HAP-1 (cell line): ENCODE data around the gene CHRNA9.

ENCODE experiments used
- DNase-seq, 2 experiments: peaks; one replicate each; pipeline ENCODE4 v3.0.0-alpha.2; 2016 to 2020; ENCODE audit warnings: low spot score in 2 of 2
- H3K27me3 ChIP-seq: fragments of 250-450 bp; sonication (Bioruptor Pico); 2 replicates; pipeline ENCODE4 v1.5.1; 2020; ENCODE audit warnings: low read depth, mild to moderate bottlenecking, moderate library complexity
- H3K36me3 ChIP-seq: fragments of 250-450 bp; sonication (Bioruptor Pico); replicated peaks from 2 replicates; pipeline ENCODE4 v1.5.1; 2020; ENCODE audit warnings: mild to moderate bottlenecking
- H3K4me1 ChIP-seq: fragments of 250-450 bp; sonication (Bioruptor Pico); 2 replicates; pipeline ENCODE4 v1.5.1; 2020; ENCODE audit warnings: mild to moderate bottlenecking
- H3K4me3 ChIP-seq: fragments of 250-450 bp; sonication (Bioruptor Pico); 2 replicates; pipeline ENCODE4 v1.5.1; 2020; ENCODE audit warnings: mild to moderate bottlenecking, moderate library complexity
- H3K9me3 ChIP-seq: fragments of 250-450 bp; sonication (Bioruptor Pico); 2 replicates; pipeline ENCODE4 v1.5.1; 2020; ENCODE audit warnings: mild to moderate bottlenecking, moderate library complexity
- in situ Hi-C: fragments of 300-500 bp; cut with MboI; formaldehyde crosslinking; loops from 3 replicates; pipeline ENCODE4 v1.14.3; 2020; ENCODE audit warnings: low sequenced_read_pairs, inconsistent platforms, mixed read lengths

CHRNA9 gene

DNA sequence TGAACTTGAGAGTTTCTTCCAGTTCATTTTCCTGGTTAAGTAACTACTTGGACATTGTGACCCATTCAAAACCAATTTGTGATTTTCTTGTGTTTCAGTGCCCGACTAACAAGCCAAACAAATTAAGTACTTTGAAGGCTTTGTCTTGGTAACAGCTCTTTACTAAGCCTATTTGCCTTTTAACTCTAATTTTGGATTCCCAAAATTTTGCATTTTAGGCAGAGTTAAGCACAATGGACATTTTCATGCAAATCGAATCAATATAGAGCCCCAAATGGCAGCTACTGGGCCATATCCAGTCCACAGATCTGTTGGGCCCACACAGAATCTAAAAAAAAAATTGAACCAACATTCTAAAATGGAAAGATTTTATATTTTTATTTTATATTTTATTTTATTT lies 31.4 kb upstream of the CHRNA9 start:
- no peaks in the 10 kb centered on the region for H3K36me3 ChIP-seq
- H3K4me1 ChIP-seq, result peaks cover under 1% of the 10 kb centered on the region; the same call in 1 of the 2 replicates
- DNase-seq, result no peak
- no peaks in the 10 kb centered on the region for H3K27me3 ChIP-seq
- in situ Hi-C loops, result loop anchor here (25.0 kb wide), 1 partner anchor 841 kb away; the partner anchor contains the start of genes LIAS and RPL9
- H3K9me3 ChIP-seq, result peaks cover 5% of the 10 kb centered on the region
- no peak overlapping the region for H3K4me3 ChIP-seq

DNA sequence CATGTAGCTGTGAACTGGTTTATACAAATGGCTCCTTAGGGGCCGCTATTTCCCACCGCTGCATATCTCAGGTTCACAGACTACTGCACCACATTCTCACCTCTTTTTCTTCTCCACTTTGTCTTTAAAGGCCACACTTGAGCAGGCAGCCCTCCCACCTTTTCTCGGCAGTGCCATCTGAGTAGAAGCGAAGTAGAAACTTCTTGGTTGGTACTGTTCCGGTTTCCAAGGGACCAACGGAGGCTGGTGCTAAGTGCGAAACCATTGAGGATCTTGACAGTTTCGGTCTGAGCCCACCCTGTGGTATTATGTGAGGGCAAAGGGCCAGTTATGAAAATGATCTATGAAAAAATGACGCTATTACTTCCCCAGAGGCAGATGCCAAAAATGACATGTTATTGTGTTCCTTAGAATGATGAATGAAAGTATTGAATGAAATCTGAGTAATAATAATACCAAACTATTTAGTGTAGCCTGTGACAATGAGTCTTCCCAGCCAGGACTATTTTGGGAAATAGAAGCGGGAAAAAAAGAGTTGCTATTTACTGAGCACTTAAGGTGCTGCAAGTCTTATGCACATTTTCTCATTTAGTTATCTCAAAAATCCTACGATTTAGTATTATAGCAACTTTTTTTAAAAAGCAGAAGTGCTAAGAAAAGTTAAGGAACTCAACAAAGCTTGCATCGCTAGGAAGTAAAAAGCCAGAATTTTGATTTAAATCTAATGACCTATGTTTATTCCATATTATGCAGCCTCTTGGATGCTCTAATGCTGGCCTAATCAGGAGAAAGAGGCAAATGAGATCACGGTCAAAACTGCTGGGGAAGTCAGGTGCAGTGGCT lies 29.6 kb upstream of the CHRNA9 start:
- in situ Hi-C loops, result loop anchor here (25.0 kb wide), 1 partner anchor 843 kb away; the partner anchor contains the start of genes LIAS and RPL9
- no peak for DNase-seq
- H3K4me3 ChIP-seq, result no peak overlapping the region
- H3K4me1 ChIP-seq, result peaks cover 4% of the 10 kb centered on the region; the same call in 1 of the 2 replicates
- H3K27me3 ChIP-seq, result no peaks in the 10 kb centered on the region
- peaks cover 5% of the 10 kb centered on the region; the same call in 1 of the 2 replicates for H3K9me3 ChIP-seq
- H3K36me3 ChIP-seq, result no peaks in the 10 kb centered on the region

DNA sequence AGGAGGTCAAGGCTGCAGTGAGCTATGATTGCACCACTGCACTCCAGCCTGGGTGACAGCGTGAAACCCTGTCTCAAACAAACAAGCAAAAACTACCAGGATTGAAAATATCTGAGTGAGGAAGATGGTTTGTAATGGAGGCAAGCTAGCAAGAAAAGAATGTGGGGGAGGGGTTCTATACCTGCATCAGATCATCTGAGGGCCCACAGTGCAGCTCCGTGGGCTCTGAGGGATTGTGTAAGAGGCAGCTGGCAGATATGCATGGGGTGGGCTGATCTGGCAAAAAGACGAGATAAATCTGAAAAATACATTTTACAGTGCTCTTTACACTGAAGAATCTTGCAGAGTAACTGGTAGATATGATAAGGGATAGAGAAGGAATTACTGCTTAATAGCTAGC lies 28.9 kb upstream of the CHRNA9 start:
- in situ Hi-C loops, result loop anchor here (25.0 kb wide), 1 partner anchor 844 kb away; the partner anchor contains the start of genes LIAS and RPL9
- Histone ChIP-seq H3K4me3 (no peak overlapping the region), H3K4me1 (peaks cover 4% of the 10 kb centered on the region; the same call in 1 of the 2 replicates), H3K27me3 (no peaks in the 10 kb centered on the region), H3K36me3 (no peaks in the 10 kb centered on the region), H3K9me3 (peaks cover 5% of the 10 kb centered on the region; the same call in 1 of the 2 replicates)
- DNase-seq, result no peak

DNA sequence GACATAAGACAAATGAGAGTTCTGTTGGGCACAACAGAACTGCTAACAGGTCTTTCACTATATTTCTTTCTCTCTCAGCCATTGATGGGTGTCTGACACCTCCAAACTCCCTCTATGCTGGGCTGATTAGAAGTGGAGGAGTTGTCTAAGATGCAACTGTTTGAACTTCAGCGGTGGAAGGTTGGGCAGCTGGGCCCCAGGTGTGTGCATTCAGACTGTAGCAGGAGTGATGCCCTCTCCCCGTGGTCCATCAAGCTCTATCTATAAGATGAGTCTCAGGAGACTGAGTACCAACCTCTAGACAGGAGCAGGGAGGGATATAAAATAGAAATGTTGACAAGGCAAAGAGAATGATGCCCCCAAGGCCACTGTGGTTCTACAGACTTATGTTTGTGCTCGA lies 28.2 kb upstream of the CHRNA9 start:
- Histone ChIP-seq H3K36me3 (no peaks in the 10 kb centered on the region), H3K4me1 (peaks cover 4% of the 10 kb centered on the region; the same call in 1 of the 2 replicates), H3K27me3 (no peaks in the 10 kb centered on the region), H3K4me3 (no peak overlapping the region), H3K9me3 (peaks cover 5% of the 10 kb centered on the region; the same call in 1 of the 2 replicates)
- no peak for DNase-seq
- in situ Hi-C loops, result loop anchor here (25.0 kb wide), 1 partner anchor 845 kb away; the partner anchor contains the start of genes LIAS and RPL9

DNA sequence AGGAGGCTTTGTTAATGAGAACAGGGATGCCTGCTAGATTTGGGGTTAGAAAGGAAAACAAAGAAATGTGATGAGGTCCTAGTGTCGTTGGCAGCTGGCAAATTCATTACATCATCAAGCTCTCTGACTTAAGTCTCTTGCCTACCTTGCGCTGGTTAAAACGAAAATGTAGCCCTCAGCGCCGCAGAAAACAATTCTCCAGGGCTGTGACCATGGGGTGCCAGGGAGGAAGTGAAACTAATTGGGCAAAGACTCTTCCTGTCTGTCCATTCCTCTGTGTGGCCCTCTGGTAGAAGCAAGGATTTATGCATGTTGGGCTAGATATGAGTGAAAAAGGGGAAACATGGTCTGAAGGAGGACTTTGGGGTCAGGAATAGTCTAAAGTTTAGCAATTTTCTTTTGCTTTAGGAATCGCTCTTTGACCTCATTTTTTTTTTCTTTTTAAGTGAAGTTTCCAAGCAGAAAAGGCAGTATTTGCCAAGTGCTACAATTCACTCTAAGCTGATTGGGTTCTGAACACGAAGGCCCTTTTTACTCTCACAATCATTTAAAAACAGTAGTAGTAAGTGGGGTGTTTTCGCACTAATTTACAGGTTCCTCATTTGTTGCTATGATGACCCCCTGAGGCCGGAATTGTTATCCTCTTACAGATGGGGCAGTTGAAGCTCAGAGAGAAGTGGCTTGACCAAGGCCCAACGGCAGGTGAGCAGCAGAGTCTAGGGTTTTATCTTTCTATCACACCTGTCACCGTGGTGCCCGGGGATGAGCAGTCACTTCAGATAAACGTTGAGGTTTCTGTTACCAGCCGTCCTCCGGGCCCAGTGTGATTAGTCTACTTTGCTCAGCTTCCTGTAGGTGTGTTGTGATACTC lies 27.3 kb upstream of the CHRNA9 start:
- Histone ChIP-seq H3K4me1 (peaks cover 4% of the 10 kb centered on the region; the same call in 1 of the 2 replicates), H3K4me3 (no peak overlapping the region), H3K36me3 (no peaks in the 10 kb centered on the region)

DNA sequence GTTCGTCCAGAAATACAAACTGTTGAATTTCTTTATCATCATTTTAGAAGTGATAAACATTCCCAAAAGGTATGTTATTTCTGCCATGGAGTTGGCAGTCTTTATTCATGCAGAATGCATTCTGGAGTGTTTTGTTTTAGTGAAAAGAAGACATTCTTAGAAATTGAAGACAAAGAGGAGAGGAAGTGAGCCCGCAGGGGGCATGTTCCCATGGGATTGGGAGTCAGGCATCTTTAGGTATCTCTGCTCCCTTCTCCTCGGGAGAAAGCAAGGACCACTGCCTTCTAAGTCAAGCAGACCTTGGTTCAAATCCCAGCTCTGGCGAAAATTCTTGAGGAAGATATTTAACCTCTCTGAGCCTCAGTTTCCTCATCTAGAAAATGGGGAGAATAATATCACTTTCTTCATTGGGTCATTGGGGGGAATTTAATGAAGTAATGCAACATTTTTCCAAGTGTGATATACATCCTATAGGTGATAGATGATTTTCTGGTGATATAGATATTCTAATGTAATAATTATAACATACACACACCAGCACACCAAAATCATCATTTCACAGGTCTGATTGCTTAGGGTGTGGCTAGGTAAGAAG lies 26.5 kb upstream of the CHRNA9 start:
- Histone ChIP-seq H3K36me3 (no peaks in the 10 kb centered on the region), H3K4me3 (no peak overlapping the region), H3K27me3 (no peaks in the 10 kb centered on the region), H3K4me1 (peaks cover 4% of the 10 kb centered on the region; the same call in 1 of the 2 replicates), H3K9me3 (peaks cover 5% of the 10 kb centered on the region; the same call in 1 of the 2 replicates)
- in situ Hi-C loops, result loop anchor here (25.0 kb wide), 1 partner anchor 846 kb away; the partner anchor contains the start of genes LIAS and RPL9
- DNase-seq, result no peak

More for the DNA sequence above, 27.3 kb upstream of the CHRNA9 start:
- peaks cover 5% of the 10 kb centered on the region; the same call in 1 of the 2 replicates for H3K9me3 ChIP-seq
- in situ Hi-C loops, result loop anchor here (25.0 kb wide), 1 partner anchor 846 kb away; the partner anchor contains the start of genes LIAS and RPL9
- H3K27me3 ChIP-seq, result no peaks in the 10 kb centered on the region
- DNase-seq, result no peak

DNA sequence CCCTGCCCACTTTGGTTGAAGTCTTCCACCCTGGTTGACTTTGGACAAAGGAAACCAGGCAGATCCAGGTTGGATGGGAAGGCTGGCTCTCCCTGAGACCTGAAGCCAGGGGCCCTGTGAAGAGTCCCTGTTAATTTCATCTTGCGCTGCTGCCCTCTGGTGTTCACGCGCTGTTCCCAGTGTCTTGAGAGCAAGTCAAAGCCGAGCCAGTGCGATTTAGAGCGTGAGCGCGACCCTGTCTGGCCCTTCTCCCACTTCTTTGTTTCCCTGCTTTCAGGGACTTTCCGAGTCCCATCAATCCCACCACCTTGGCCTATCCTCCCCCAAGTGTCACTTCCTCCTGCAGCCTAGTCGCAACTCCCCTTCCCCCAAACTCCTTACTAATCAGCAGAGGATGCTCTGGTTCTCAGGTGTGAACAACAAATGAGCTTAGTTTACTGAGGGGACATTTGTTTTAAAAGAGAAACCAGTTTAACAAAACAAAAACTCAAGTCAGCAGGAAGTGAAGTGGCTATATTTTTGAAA lies 25.8 kb upstream of the CHRNA9 start:
- peak; percentile 74 to 94 for DNase-seq

DNA sequence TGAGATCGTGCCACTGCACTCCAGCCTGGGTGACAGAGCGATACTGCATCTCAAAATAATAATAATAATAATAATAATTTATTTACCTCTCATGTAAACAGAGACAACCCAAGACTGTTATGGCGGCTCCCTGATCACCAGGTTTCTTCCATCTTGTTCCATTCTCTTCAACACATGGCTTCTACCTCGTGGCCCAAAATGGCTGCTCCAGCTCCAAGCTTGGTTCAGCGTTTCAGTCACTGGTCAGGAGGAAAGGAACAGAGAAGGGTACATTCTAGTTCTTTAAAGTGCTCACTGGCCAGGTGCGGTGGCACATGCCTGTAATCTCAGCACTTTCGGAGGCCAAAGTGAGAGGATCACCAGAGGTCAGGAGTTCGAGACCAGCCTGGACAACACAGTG lies 24.9 kb upstream of the CHRNA9 start:
- no peak for DNase-seq
- H3K36me3 ChIP-seq, result no peaks in the 10 kb centered on the region
- no peaks in the 10 kb centered on the region for H3K9me3 ChIP-seq
- in situ Hi-C loops, result loop anchor here (10.0 to 25.0 kb wide), 2 partner anchors 255 to 848 kb away; partner anchors contain the start of genes LIAS, N4BP2 and RPL9
- H3K4me3 ChIP-seq, result no peak overlapping the region
- H3K27me3 ChIP-seq, result no peaks in the 10 kb centered on the region
- H3K4me1 ChIP-seq, result peaks cover 4% of the 10 kb centered on the region; the same call in 1 of the 2 replicates

More for the DNA sequence above, 25.8 kb upstream of the CHRNA9 start:
- Histone ChIP-seq H3K9me3 (peaks cover 4% of the 10 kb centered on the region; the same call in 1 of the 2 replicates), H3K27me3 (no peaks in the 10 kb centered on the region), H3K36me3 (no peaks in the 10 kb centered on the region), H3K4me3 (no peak overlapping the region), H3K4me1 (peaks cover 4% of the 10 kb centered on the region; the same call in 1 of the 2 replicates)
- in situ Hi-C loops, result loop anchor here (25.0 kb wide), 1 partner anchor 847 kb away; the partner anchor contains the start of genes LIAS and RPL9

DNA sequence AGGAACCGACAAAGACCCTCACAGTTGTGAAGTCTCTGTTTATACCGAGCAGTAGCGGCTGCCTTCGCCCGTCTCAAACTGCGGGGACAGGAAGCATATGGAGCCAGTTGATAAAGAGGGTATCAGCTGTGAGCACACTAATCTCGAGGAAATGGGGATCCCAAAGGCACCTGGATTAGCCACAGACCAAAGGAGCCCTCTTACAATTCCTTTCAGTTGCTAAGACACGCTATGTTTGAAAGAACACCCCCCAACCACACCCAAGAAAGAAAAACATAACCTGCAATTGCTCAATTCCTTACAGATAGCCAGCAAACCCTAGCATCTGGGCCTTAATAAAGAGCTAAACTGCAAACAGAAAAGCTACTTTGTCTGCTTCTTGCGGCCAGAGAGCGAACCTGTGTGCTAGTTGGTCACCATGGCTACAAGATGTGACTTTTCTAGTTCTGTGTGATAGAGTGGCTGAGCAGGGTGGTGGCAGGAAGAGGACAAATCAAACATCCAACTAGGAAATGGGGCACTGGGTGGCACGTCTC lies 23.3 kb upstream of the CHRNA9 start:
- in situ Hi-C loops, result loop anchor here (10.0 to 25.0 kb wide), 2 partner anchors 257 to 850 kb away; partner anchors contain the start of genes LIAS, N4BP2 and RPL9
- no peaks in the 10 kb centered on the region for H3K36me3 ChIP-seq
- H3K27me3 ChIP-seq, result no peaks in the 10 kb centered on the region
- no peak overlapping the region for H3K4me3 ChIP-seq
- H3K9me3 ChIP-seq, result no peaks in the 10 kb centered on the region
- H3K4me1 ChIP-seq, result peaks cover 18% of the 10 kb centered on the region
- no peak for DNase-seq

DNA sequence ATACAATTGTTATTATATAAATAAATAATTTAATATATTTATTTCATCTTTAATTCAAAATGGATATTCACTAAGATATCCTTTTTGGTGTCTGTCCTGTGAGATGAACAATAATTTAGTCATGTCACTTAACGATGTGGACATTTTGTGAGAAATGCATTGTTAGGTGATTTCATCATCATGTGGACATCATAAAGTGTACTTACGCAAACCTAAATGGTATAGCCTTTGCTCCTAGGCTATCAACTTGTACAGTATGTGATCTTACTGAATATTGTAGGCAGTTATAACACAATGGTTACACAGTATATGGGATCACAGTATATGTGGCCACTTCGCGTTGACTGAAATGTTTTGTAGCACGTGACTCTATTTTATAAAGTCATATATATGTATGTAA lies 20.2 kb upstream of the CHRNA9 start:
- H3K4me3 ChIP-seq, result no peak overlapping the region
- no peaks in the 10 kb centered on the region for H3K36me3 ChIP-seq
- no peak for DNase-seq
- no peaks in the 10 kb centered on the region for H3K9me3 ChIP-seq
- H3K4me1 ChIP-seq, result peaks cover 19% of the 10 kb centered on the region
- in situ Hi-C loops, result loop anchor here (10.0 to 25.0 kb wide), 2 partner anchors 260 to 853 kb away; partner anchors contain the start of genes LIAS, N4BP2 and RPL9
- H3K27me3 ChIP-seq, result no peaks in the 10 kb centered on the region

DNA sequence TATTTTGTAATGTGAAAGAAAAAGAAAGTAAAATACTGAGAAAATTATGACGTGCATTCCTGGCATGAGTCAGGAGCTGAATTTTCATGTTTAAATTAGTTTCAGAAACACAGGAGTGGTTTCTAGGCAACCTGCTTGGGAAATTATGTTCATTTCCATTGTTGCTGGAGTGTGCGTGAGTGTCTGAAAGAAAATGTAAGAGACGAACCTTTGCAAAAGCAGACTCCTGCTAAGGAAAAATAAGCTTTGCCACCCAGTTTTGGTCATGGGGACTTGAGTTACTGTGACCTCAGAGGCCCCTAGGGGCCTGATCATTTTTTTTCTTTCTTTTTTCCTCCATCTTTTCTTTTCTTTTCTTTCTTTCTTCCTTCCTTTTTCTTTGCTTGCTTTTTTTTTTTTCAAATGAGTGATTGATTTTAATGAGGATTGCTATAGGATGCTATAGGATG lies 18.8 kb upstream of the CHRNA9 start:
- Histone ChIP-seq H3K27me3 (no peaks in the 10 kb centered on the region), H3K4me3 (no peak overlapping the region), H3K9me3 (no peaks in the 10 kb centered on the region), H3K36me3 (no peaks in the 10 kb centered on the region), H3K4me1 (peaks cover 20% of the 10 kb centered on the region)
- peak; percentile 55 to 79 for DNase-seq
- in situ Hi-C loops, result loop anchor here (10.0 to 25.0 kb wide), 2 partner anchors 262 to 854 kb away; partner anchors contain the start of genes LIAS, N4BP2 and RPL9
